ENCODE measurements around the gene FBXO15.

DNA sequence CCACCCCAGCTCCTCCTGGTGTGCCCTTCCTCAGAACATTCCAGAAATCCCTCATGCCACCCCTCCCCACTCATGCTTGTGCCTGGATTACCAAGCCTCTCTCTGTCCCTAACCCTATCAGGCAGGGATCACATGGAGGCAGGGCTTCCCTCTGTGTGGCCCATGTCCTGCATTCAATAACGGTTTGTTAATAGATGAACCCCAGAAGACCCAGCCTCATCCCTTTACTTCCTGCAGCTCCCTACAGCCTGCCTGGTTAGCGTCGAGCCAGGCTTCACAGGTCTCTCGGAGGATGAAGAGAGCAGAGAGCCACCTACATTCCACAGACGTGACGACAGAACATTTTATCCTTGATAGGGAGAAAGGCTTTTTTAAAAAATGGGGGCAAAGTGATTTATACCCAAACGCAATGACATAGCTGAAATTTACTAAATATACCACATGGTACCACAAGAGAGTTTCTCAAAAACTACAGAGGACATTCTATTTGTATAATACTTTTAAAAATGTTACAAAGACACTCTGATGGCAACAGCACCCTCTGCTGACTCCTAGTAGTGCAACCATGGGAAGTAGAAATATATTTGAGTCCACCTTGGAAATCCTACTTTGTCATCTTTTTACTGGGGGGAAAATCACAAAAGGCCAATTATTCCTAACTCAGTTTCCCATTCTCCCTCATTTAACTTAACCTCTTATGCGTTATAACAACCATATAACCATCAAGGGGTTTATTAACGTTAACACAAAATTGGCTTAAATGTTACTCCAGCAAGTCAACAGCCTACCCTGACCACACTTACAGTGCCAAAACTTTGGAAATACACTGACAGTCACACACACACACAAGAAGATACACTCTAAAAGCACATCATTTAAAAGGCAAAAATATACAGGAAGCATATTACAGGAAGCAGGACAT, 30.7 kb downstream of the FBXO15 start:
- TF ChIP-seq, protein P1, sequence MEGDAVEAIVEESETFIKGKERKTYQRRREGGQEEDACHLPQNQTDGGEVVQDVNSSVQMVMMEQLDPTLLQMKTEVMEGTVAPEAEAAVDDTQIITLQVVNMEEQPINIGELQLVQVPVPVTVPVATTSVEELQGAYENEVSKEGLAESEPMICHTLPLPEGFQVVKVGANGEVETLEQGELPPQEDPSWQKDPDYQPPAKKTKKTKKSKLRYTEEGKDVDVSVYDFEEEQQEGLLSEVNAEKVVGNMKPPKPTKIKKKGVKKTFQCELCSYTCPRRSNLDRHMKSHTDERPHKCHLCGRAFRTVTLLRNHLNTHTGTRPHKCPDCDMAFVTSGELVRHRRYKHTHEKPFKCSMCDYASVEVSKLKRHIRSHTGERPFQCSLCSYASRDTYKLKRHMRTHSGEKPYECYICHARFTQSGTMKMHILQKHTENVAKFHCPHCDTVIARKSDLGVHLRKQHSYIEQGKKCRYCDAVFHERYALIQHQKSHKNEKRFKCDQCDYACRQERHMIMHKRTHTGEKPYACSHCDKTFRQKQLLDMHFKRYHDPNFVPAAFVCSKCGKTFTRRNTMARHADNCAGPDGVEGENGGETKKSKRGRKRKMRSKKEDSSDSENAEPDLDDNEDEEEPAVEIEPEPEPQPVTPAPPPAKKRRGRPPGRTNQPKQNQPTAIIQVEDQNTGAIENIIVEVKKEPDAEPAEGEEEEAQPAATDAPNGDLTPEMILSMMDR (conservative IDR thresholded peaks at IDR 0.05; ENCODE audit: low read length) = peak; percentile 74
- TF ChIP-seq EZH2phosphoT487 (IDR thresholded peaks at IDR 0.05; ENCODE audit: borderline replicate concordance, low read depth, low read length) = no peak
